ENCODE results near the gene RASSF8. TPM values are rescaled to one million over a fixed set of nuclear protein-coding genes. Genes with fewer than 3 reads are reported as not detected.

RASSF8 gene
- total and polyA plus RNA-seq, 9 of the 15 experiments (the other 6 are each of a cell fraction or from before 2014, with no cell fraction given) = 0.01 to 0.36 (median 0.12) TPM; not detected in 1

- TF ChIP-seq, protein P1, sequence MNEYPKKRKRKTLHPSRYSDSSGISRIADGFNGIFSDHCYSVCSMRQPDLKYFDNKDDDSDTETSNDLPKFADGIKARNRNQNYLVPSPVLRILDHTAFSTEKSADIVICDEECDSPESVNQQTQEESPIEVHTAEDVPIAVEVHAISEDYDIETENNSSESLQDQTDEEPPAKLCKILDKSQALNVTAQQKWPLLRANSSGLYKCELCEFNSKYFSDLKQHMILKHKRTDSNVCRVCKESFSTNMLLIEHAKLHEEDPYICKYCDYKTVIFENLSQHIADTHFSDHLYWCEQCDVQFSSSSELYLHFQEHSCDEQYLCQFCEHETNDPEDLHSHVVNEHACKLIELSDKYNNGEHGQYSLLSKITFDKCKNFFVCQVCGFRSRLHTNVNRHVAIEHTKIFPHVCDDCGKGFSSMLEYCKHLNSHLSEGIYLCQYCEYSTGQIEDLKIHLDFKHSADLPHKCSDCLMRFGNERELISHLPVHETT (CRISPR knock-in tag; conservative IDR thresholded peaks at IDR 0.05 in 1 of 2, IDR thresholded peaks at IDR 0.05 in 1 of 2) = peak in 1 of 2 experiments; percentile 43; a peak in 1 of 4 replicates
- TF ChIP-seq, protein P2, sequence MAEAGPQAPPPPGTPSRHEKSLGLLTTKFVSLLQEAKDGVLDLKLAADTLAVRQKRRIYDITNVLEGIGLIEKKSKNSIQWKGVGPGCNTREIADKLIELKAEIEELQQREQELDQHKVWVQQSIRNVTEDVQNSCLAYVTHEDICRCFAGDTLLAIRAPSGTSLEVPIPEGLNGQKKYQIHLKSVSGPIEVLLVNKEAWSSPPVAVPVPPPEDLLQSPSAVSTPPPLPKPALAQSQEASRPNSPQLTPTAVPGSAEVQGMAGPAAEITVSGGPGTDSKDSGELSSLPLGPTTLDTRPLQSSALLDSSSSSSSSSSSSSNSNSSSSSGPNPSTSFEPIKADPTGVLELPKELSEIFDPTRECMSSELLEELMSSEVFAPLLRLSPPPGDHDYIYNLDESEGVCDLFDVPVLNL (CRISPR knock-in tag; IDR thresholded peaks at IDR 0.05; ENCODE audit: low read depth) = no peak
- TF ChIP-seq CCNT2 (IDR thresholded peaks at IDR 0.05; ENCODE audit: borderline replicate concordance, extremely low read depth, insufficient read length, low read depth, low read length) (peak; percentile 33), CTBP1 (IDR thresholded peaks at IDR 0.05; ENCODE audit: borderline replicate concordance) (peak; percentile 67; the same call in 1 of the 2 replicates), HCFC1 (IDR thresholded peaks at IDR 0.05; ENCODE audit: low read depth, low read length) (no peak), E2F3 (CRISPR knock-in tag; IDR thresholded peaks at IDR 0.05) (0 out of 2 replicates have a peak, but pooled peaks have one; percentile 21), HNRNPLL (IDR thresholded peaks at IDR 0.05; ENCODE audit: low read depth, low read length, poor library complexity, severe bottlenecking) (peak; percentile 20), UBTF (IDR thresholded peaks at IDR 0.05; ENCODE audit: borderline replicate concordance in 1 of 2, low read depth in 2 of 2, low read length in 2 of 2) (peak in 1 of 2 experiments; percentile 21; a peak in 1 of 4 replicates), RFX7 (CRISPR knock-in tag; IDR thresholded peaks at IDR 0.05) (no peak), CXXC5 (CRISPR knock-in tag; IDR thresholded peaks at IDR 0.05) (peak; percentile 69; the same call in 1 of the 2 replicates), ARHGAP35 (IDR thresholded peaks at IDR 0.05; ENCODE audit: partially characterized antibody) (no peak), TCF7 (IDR thresholded peaks at IDR 0.05; ENCODE audit: borderline replicate concordance) (no peak), NCOA4 (IDR thresholded peaks at IDR 0.05; ENCODE audit: partially characterized antibody) (no peak), MAFG (tag; conservative IDR thresholded peaks at IDR 0.05) (no peak), ZNF124 (CRISPR knock-in tag; IDR thresholded peaks at IDR 0.05) (no peak)
- TF ChIP-seq, protein P3, sequence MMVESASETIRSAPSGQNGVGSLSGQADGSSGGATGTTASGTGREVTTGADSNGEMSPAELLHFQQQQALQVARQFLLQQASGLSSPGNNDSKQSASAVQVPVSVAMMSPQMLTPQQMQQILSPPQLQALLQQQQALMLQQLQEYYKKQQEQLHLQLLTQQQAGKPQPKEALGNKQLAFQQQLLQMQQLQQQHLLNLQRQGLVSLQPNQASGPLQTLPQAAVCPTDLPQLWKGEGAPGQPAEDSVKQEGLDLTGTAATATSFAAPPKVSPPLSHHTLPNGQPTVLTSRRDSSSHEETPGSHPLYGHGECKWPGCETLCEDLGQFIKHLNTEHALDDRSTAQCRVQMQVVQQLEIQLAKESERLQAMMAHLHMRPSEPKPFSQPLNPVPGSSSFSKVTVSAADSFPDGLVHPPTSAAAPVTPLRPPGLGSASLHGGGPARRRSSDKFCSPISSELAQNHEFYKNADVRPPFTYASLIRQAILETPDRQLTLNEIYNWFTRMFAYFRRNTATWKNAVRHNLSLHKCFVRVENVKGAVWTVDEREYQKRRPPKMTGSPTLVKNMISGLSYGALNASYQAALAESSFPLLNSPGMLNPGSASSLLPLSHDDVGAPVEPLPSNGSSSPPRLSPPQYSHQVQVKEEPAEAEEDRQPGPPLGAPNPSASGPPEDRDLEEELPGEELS (CRISPR knock-in tag; IDR thresholded peaks at IDR 0.05; ENCODE audit: borderline replicate concordance) = no peak
- TF ChIP-seq, protein P4, sequence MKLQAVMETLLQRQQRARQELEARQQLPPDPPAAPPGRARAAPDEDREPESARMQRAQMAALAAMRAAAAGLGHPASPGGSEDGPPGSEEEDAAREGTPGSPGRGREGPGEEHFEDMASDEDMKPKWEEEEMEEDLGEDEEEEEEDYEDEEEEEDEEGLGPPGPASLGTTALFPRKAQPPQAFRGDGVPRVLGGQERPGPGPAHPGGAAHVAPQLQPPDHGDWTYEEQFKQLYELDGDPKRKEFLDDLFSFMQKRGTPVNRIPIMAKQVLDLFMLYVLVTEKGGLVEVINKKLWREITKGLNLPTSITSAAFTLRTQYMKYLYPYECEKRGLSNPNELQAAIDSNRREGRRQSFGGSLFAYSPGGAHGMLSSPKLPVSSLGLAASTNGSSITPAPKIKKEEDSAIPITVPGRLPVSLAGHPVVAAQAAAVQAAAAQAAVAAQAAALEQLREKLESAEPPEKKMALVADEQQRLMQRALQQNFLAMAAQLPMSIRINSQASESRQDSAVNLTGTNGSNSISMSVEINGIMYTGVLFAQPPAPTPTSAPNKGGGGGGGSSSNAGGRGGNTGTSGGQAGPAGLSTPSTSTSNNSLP (IDR thresholded peaks at IDR 0.05; ENCODE audit: borderline replicate concordance, low read depth, low read length) = no peak
Observed at GRCh38 chr12:25958428-25959070, at the start of gene RASSF8 (continued).
